GM23338 (cell line): ENCODE data around the gene PDE7B. TPM values are rescaled to one million over a fixed set of nuclear protein-coding genes. Genes with fewer than 3 reads are reported as not detected.

Source experiments
- CTCF ChIP-seq, 2 experiments: fragments of 200-600 bp in 1 of 2; sonication (generic) in 1 of 2; conservative IDR thresholded peaks; 2 replicates each; pipeline versions ENCODE4 v1.5.1 to v1.6.1; 2016 to 2017; ENCODE audit warnings: antibody characterized with exemption in 2 of 2, low read depth in 2 of 2, mild to moderate bottlenecking in 2 of 2, moderate library complexity in 1 of 2
- EZH2phosphoT487 ChIP-seq: fragments of 200-600 bp; sonication (generic); IDR thresholded peaks from one replicate; pipeline ENCODE4 v1.8.1; 2018; ENCODE audit warnings: antibody characterized with exemption; ENCODE audit not compliant: unreplicated experiment
- STAT1 ChIP-seq: IDR thresholded peaks from one replicate; pipeline ENCODE4 v1.6.1; 2016; ENCODE audit warnings: antibody characterized with exemption; ENCODE audit not compliant: unreplicated experiment
- ZNF331 ChIP-seq: fragments of 250-450 bp; sonication (Bioruptor Pico); IDR thresholded peaks from 2 replicates; pipeline ENCODE4 v1.5.0; 2020; ENCODE audit warnings: low read depth, mild to moderate bottlenecking, moderate library complexity
- polyA plus RNA-seq: library from polyadenylated mRNA; unstranded; fragments of >200 nt; fragmentation: Nextera tagmentation; extraction: Ambion mirVana; gene quantifications from 2 replicates; pipeline ENCODE4 v1.2.1, GENCODE V29; 2016
- total RNA-seq: library from RNA; depleted of rRNA; stranded (reverse); fragments of >200 nt; shearing (Covaris generic); gene quantifications from 2 replicates; pipeline ENCODE4 v1.2.3, GENCODE V29; 2014
- TF ChIP-seq, protein P1 (sequence below): fragments of 250-450 bp; sonication (Bioruptor Pico); IDR thresholded peaks from 2 replicates; pipeline ENCODE4 v1.5.0; 2020; ENCODE audit warnings: mild to moderate bottlenecking, moderate library complexity
- TF ChIP-seq, protein P2 (sequence below): IDR thresholded peaks from 2 replicates; pipeline ENCODE4 v1.6.1; 2016; ENCODE audit warnings: antibody characterized with exemption

The PDE7B gene
- total and polyA plus RNA-seq, 2 experiments from 2014 or later = 0.07 TPM; not detected in 1

- TF ChIP-seq, protein P1, sequence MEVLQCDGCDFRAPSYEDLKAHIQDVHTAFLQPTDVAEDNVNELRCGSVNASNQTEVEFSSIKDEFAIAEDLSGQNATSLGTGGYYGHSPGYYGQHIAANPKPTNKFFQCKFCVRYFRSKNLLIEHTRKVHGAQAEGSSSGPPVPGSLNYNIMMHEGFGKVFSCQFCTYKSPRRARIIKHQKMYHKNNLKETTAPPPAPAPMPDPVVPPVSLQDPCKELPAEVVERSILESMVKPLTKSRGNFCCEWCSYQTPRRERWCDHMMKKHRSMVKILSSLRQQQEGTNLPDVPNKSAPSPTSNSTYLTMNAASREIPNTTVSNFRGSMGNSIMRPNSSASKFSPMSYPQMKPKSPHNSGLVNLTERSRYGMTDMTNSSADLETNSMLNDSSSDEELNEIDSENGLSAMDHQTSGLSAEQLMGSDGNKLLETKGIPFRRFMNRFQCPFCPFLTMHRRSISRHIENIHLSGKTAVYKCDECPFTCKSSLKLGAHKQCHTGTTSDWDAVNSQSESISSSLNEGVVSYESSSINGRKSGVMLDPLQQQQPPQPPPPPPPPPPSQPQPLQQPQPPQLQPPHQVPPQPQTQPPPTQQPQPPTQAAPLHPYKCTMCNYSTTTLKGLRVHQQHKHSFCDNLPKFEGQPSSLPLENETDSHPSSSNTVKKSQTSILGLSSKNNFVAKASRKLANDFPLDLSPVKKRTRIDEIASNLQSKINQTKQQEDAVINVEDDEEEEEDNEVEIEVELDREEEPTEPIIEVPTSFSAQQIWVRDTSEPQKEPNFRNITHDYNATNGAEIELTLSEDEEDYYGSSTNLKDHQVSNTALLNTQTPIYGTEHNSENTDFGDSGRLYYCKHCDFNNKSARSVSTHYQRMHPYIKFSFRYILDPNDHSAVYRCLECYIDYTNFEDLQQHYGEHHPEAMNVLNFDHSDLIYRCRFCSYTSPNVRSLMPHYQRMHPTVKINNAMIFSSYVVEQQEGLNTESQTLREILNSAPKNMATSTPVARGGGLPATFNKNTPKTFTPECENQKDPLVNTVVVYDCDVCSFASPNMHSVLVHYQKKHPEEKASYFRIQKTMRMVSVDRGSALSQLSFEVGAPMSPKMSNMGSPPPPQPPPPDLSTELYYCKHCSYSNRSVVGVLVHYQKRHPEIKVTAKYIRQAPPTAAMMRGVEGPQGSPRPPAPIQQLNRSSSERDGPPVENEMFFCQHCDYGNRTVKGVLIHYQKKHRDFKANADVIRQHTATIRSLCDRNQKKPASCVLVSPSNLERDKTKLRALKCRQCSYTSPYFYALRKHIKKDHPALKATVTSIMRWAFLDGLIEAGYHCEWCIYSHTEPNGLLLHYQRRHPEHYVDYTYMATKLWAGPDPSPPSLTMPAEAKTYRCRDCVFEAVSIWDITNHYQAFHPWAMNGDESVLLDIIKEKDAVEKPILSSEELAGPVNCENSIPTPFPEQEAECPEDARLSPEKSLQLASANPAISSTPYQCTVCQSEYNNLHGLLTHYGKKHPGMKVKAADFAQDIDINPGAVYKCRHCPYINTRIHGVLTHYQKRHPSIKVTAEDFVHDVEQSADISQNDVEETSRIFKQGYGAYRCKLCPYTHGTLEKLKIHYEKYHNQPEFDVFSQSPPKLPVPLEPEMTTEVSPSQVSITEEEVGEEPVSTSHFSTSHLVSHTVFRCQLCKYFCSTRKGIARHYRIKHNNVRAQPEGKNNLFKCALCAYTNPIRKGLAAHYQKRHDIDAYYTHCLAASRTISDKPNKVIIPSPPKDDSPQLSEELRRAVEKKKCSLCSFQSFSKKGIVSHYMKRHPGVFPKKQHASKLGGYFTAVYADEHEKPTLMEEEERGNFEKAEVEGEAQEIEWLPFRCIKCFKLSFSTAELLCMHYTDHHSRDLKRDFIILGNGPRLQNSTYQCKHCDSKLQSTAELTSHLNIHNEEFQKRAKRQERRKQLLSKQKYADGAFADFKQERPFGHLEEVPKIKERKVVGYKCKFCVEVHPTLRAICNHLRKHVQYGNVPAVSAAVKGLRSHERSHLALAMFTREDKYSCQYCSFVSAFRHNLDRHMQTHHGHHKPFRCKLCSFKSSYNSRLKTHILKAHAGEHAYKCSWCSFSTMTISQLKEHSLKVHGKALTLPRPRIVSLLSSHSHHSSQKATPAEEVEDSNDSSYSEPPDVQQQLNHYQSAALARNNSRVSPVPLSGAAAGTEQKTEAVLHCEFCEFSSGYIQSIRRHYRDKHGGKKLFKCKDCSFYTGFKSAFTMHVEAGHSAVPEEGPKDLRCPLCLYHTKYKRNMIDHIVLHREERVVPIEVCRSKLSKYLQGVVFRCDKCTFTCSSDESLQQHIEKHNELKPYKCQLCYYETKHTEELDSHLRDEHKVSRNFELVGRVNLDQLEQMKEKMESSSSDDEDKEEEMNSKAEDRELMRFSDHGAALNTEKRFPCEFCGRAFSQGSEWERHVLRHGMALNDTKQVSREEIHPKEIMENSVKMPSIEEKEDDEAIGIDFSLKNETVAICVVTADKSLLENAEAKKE (CRISPR knock-in tag) = no peak
- TF ChIP-seq ZNF331 (CRISPR knock-in tag) (no peak), CTCF (conservative IDR thresholded peaks at IDR 0.05; ENCODE audit: low read depth in 2 of 2) (no peak), STAT1 (no peak), EZH2phosphoT487 (no peak)
- TF ChIP-seq, protein P2, sequence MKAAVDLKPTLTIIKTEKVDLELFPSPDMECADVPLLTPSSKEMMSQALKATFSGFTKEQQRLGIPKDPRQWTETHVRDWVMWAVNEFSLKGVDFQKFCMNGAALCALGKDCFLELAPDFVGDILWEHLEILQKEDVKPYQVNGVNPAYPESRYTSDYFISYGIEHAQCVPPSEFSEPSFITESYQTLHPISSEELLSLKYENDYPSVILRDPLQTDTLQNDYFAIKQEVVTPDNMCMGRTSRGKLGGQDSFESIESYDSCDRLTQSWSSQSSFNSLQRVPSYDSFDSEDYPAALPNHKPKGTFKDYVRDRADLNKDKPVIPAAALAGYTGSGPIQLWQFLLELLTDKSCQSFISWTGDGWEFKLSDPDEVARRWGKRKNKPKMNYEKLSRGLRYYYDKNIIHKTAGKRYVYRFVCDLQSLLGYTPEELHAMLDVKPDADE = no peak
These were observed 251.6 kb downstream of the PDE7B start (continued) for GRCh38 chr6:136102991-136103688.
